GM21717 (cell line): ENCODE data around the gene SLC52A3.

ENCODE experiments used
- ATAC-seq: cut with Tn5 transposase; IDR thresholded peaks from one replicate; pipeline ENCODE4 v1.9.1; 2021; ENCODE audit warnings: mild to moderate bottlenecking, moderate library complexity; ENCODE audit not compliant: unreplicated experiment

The SLC52A3 gene

DNA sequence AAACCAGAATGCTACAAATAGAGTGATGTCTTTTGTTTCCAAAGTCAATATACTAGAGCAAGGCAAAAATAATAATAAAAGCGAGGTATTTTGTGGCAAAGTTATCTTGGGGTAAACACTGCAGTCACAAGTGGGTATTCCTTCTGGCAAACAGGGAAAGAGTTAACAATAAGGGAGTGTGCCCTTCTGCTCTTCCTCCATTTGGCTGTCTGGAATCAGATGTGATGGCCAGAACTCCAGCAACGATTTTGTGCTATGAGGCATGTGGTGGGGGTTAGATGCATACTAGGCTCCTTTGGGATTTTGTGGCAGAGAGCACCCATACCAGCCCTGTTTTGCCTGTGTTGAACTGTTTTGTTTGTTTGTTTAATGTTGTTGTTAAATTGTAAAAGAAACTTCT is 2.4 kb upstream of the SLC52A3 start:
- no peak for ATAC-seq

DNA sequence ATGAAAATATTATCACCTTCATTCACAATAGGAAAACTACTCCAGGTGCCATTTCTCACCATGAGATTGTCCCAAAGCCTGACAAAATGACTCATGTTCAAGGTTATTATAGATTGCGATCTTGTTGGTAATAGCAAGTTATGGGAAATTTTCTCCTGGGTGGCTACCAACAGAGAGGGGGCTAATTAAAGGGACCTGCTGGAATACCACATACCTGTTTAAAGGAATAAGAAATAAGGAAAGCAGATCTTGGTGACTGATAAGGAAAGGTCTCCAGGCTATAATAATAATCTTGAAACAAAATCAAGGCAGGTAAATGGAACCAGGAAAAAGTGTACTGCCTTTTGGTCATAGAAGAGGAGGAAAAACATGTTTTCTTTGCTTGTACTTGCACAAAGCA is 1.4 kb downstream of the SLC52A3 start:
- no peak for ATAC-seq

DNA sequence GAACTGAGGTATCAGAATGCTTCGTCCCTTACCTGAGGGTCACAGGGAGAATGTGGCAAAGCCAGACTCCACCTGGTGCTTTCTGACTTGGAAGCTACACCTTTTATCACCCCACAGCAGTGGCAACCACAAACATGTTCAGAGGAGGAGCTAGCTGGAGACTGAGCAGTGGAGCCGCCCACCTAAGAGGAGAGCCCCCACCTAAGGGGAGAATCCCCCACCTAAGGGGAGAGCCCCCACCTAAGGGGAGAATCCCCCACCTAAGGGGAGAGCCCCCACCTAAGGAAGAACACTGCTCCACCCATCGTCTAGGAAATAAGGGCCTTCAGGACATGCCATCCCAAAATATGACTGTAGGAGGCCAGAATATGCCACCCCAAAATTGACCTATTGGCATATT is 4.0 kb downstream of the SLC52A3 start:
- no peak for ATAC-seq

DNA sequence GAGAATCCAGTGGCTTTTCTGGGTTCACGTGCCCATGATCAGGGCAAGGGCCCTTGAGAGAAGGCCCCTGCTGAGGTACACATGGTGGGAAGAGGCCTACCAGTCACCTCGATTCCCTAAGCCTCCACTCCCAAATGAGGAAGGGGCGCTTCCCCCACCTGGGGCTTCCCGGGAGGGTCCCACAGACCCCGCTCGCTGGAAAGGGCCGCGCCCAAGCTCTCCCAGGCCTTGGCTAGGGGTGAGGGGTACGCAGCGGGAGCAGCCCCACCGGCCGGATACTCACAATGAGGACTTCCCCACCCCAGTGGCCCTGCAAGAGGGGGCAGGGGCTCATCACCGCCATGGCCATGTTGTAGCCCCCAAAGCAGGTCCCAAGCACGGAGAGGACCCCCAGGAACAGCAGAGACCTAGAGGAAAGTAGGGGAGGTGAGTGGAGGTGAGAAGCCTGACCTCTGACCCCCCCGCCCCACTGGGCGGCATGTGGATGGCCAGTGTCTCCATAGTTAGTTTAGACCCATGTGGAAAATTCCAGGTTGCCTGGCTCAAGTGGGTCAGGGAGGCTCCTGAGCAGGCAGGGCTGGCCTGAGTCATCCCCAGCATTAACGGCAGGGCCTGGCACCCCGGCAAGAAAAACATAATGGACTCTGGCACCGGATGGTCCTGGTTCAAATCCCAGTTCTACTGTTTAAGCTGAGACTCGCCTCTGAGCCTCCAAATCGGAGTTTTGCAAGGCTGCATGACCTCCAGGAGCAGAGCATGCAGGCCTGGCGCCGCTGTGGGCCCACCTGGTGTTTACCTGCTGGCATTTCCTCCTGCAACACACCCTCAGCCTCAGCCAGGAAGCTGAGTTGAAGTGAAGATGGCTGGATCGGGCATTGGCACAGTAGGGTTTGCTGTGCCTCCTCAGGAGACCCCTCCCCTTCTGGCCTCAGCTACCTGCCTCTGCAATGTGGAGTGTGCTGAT is 6.6 kb downstream of the SLC52A3 start:
- no peak for ATAC-seq

DNA sequence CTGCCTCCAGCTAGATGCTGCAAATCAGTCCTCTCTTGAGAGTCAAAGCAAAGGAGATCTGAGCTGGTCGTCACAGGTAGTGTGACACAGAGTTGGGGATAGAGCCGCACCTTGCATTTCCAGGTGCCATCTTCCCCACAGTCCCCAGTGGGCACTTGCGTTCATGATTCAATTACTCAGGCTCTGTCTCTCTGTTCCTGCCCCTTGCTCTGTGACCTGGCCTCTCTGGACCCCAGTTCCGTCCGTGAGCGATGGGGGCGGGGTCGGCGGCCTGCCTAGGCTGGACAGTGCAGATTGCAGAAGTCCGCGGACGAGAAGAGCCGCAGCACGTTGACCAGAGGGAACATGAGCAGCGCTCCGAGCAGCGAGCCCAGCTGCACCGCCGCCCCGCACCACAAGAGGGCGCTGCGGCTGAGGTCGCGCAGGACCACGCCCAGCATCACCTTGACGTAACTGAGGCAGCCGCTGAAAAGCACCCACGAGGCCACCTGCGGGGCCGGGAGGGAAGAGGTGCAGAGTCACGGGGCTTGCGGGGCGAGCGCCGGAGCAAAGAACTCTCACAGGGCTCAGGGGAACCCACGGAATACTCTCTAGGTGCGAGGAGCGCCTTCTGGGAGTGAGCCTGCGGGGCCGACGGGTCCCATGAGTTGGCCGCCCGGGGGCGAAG is 7.4 kb downstream of the SLC52A3 start:
- no peak for ATAC-seq

DNA sequence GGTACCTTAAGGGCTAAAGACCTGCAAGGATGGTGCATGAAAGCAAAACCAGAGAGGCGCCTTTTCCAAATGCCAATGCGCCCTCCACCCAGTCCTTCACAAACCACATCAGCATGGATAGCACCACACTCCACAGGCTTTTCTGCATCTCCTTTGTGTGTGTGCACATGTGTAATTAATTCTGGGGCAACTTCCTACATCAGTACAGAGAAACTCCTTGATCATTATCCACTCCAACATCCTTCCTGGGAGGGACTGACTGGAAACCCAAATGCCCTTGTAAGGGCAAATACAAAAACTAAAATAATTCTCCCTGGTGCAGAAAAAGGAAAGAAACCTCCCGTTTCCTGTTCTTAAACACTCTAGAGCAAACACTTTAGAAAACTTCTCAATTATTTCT is 10.8 kb downstream of the SLC52A3 start:
- ATAC-seq, result no peak

DNA sequence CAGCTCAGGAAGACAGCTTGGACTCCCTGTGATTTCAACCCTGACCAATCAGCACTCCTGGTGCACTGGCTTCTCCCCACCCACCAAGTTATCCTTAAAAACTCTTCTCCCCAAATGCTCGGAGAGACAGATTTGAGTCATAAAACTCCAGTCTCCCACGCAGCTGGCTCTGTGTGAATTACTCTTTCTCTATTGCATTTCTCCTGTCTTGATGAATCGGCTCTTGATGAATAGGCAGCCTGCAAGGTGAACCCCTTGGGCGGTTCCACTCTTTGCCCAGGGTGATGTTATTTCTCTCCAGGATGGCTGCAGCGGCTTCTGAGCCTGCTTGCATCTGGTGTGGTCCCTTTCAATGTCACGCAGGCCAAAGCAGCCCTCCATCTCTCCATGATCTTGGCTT is 12.4 kb downstream of the SLC52A3 start:
- no peak for ATAC-seq

DNA sequence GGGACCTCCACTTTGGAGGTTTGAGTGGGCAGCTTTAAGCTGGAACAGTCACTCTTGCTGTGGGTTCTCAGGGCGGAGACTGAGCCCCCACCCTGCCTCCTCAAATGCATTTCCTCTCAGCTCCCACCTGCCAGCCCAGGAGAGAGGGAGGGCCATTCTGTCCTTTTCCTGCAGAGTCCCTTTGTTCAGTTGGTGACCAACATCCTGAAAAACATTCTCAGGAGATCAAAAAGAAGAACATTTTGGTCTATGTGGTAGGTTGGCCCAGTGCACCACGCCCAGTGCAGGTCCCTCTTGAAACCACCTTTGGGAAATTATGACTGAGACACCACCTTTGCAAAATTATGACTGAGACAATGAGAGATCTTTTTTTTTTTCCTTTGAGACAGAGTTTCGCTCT is 13.4 kb downstream of the SLC52A3 start:
- ATAC-seq, result no peak

DNA sequence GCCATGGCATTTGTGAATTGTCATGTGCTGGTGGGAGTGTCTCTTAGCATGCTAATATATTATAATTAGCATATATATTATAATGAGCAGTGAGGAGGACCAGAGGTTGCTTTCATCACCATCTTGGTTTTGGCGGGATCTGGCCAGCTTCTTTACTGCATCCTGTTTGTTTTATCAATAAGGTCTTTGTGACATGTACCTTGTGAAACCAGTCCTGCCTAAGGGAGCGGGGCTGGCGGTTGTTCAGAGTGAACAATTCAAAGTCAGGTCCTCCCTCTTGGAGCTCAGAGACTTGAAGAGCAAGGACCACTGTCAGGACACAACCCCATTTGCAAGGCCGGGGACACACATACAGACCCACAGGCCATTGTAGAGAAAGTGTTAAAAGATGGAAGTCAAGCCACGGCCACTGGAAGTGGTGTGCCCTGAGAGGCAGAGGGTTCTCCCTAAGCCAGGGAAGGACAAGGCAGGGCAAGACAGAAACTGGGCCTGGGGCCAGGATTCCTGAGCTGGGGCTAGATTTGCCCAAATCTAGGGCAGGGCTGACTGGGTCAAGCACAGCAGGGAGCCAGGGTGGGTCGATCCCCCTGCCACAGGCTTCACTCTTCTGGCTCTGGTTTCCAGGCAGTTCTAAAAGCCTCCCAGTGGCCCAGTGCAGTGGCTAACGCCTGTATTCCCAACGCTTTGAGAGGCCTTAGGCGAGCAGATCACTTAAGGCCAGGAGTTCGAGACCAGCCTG is 14.2 kb downstream of the SLC52A3 start:
- ATAC-seq, result no peak

DNA sequence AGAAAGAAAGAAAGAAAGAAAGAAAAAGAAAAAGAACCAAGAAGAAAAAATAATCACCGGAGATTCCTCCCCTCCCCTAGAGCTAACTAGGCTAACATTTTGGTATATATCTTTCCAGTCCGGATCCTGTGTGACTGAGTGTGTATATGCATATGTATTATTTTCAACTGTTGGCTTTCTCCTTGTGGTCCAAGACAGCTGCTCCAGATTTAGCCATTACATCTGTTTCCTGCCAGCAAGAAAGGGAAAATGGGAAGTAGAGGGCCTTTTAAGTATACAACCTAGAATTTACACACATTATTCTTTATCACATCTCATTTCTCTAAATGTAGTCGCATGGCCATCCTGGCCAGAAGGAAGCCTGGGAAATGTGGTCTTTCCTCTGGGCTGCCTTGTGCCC is 15.2 kb downstream of the SLC52A3 start:
- no peak for ATAC-seq

DNA sequence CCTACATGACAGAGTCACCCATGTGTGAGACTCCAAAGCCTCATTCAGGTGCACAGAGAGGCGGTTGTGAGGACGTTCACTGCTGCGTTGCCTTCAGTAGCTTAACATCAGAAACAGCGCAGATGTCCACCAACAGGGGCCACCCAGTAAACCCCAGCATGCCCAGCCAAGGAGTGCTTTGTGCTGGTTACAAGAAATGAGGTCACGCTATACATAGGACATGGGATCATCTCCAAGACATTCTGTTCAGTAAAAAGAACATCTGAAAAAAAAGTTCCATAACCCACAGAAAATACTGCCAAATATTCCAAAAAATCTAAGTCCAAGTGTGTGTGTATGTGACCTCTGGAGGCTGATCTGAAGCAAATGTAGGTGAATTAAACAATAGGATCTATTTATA is 16.0 kb downstream of the SLC52A3 start:
- no peak for ATAC-seq

DNA sequence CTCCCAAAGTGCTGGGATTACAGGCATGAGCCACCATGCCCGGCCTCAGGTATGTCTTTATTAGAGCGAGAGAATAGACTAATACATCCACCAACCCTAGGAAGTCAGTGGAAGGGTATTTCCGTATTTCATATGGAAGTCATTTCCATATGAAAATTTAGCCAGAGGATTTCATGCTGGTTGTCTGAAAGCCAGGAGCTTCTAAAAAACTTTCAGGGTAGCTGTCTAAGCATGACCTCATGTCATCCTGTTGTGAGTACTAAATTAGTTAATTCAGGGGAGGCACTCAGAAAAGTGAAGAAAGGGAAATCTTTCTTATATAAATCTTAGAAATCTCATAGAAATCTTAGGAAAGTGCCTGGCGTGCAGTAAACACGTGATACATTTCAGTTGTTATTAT is 16.5 kb downstream of the SLC52A3 start:
- no peak for ATAC-seq

DNA sequence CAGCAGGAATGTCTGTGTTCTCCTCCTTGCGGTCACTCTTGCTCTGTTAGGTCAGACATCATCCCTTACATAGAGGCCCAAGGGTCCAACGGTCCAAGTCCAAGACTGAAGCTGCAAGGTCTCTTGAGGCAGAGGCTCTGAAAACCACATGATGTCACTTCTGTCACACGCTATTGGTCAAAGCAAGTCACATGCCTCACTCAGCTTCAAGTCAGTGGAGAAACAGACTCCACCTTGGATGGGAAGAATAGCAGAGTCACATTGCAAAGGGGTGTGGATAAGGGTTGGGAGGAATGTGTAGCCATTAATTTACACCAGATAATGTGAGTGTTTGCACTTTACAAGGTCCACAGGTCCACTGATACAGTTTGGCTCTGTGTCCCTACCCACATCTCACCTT is 17.5 kb downstream of the SLC52A3 start:
- ATAC-seq, result no peak

DNA sequence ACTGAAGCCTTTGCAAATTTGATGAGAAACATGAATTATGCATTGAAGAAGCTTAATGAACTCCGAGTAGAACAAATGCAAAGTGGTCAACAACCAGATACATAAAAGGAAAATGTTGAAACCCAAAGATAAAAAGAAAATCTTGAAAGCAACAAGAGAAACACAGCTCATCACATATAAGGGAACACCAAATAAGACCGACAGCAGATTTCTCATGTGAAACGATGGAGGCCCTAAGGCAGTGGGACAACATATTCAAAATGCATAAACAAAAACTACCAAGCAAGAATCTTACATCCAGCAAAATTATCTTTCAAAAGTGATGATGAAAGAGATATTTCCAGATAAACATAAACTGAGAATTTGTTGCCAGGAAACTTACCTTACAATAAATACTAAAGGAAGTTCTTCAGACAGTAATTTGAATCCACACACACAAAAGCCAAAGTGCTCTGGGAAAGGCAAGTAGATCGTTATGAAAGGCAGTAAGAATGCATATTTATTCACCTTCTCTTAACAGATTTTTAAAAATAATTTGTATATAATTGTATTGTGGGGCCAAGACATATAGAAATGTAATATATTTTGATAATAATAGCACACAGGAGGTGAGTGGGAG is 22.5 kb downstream of the SLC52A3 start:
- ATAC-seq, result no peak

DNA sequence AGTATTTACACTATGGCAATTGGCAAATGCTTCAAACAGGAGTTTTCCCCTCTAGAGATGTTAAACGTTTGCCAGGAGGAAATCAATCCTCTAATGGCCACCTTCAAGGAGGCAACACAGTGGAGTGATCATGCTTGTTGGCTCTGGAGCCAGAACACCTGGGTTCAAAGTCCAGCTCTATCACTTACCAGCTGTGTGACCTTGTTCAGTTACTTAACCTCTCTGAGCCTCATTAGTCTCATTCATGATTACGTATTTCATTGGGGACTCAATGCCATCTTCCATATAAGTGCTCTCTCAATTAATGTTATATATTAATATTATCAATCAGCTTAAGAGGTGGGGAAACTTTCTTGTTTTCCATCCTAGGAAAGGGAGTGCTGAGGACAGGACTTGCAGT is 26.1 kb downstream of the SLC52A3 start:
- ATAC-seq, result no peak

DNA sequence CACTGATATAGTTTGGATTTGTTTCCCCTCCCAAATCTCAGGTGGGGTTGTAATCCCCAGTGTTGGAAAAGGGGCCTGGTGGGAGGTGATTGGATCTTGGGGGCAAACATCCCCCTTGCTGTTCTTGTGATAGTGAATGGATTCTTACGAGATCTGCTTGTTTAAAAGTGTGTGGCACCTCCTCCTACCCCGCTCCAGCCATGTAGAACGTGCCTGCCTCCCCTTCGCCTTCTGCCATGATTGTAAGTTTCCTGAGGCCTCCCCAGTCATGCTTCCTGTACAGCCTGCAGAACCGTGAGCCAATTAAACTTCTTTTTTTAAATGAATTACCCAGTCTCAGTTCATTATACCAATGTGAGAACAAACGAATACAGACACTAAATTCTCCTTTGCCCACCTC is 26.7 kb downstream of the SLC52A3 start:
- ATAC-seq, result no peak

DNA sequence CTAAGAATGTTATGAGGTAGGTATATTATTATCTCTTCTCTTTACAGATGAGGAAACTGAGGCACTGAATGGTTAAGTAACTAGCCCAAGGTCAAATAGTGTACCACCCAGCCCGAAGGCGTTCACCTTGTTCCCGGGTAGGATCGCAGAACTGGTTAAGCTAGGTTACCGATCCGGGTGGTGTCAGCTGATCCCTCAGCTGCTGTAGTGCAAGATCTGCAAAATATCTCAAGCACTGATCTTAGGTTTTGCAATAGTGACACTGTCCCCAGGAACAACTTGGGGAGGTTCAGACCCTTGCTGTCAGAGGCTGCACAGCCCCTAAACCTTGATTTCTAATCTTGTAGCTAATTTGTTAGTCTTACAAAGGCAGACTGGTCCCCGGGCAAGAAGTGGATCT is 28.1 kb downstream of the SLC52A3 start:
- no peak for ATAC-seq

DNA sequence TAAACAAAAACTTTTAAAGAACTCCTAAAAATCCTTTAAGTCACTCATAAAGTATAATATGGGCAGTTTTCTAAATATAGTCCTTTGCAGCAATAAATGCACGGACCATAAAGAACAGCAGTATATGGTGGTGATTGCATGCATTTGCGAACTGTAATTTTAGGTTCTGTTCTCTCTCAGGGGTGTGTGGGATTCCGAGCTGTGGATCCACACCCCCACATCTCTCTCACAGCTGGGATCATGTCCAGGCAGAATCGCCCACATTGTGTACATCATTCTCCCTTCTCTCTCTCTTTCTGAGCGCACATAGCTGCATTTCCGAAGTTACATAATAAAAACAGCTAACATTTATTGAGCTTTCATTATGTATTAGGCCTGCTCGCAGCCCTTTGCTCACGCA is 28.6 kb downstream of the SLC52A3 start:
- ATAC-seq, result no peak

DNA sequence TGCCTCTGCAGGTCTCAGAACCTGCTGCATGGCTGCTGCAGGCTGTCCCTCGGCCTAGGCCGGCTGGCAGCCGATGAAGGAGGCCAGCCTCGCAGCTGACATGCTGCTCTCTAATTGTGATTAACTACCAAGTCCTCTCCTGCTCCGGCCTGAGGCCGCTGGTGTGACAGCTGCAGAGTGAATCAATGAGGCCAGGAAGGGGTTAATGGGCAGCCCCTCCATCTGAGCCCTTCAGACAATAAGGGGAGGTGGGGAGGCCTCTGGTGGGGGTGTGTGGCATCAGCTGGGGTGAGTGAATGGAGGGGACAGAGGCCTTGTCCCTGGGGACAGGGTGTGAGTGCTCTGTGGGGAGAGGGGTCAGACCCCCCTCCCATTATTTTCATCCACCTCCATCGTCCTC is 34.4 kb downstream of the SLC52A3 start:
- no peak for ATAC-seq

DNA sequence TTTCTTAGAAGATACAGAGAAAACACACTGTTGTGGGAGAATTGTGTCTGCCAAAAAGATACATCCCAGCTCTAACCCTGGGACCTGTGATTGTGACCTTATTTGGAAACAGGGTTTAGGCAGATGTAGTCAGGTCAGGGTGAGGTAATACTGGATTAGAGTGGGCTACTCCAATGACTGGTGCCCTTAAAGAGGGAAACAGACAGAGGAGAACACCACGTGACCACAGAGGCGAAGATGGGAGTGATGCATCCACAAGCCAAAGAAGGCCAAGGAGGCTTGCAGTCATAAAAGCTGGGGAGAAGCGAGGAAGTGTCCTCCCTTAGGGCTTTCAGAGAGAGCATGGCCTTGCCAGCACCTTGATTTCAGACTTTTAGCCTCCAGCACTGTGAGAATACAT is 35.6 kb downstream of the SLC52A3 start:
- ATAC-seq, result no peak

DNA sequence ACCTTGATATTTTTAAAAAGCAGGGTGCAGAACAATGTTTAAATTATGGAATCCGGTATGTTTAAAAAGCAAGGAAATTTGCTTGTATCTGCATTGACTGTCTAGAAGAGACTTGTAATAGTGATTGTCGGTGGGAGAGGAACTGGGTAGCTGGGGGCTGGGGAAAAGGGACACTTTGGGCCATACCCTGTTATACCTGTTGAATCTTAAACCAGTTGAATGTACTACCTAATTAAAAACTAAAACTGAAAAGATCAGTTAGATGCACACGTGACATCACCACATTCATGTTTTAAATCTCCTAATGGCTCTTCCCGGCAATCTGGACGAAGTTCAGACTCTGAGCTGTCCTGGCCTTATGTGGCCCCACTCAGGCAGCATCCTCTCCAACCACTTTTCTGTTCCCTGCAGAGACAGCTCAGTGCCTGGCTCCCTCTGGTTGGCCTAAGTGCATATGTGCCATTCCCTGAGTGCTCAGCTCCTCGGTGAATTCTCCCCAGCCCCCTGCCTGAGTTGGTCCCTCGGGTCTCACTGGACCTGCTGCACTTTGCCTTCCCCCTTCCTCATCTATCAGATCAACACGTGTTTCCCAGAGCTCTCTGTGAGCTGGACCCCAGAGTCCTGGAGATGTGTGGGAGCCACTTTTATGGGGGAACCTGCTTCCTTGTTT is 36.3 kb downstream of the SLC52A3 start:
- ATAC-seq, result no peak
